A375 (cell line): ENCODE measurements around the gene SLC9A3. TPM values are rescaled to one million over a fixed set of nuclear protein-coding genes. Genes with fewer than 3 reads are reported as not detected.

Experiments used
- small RNA-seq: library from RNA; depleted of rRNA; stranded (forward); fragments of <200 nt; gene quantifications from one replicate; pipeline ENCODE3, GENCODE V24; 2014
- total RNA-seq: library from RNA; depleted of rRNA; stranded (reverse); fragments of >200 nt; shearing (Covaris generic); gene quantifications from 2 replicates; pipeline ENCODE4 v1.2.3, GENCODE V29; 2014; rRNA removed

The SLC9A3 gene
- not detected in 2 replicates for total RNA-seq

GRCh38 chr5:524234-524972 is at the start of gene SLC9A3:
Gene SLC9A3, minus strand, starts transcription at chr5:524449.

GRCh38 chr5:442335-443238 is 81.7 kb downstream of the SLC9A3 start, which contains the start of gene EXOC3:
Gene EXOC3, plus strand, starts transcription at chr5:443176. Its CDS starts 3,030 bp downstream, at chr5:446206.

Small RNAs within 50 kb of the gene (small RNA-seq; reads per million reads assigned to genes)
- not detected for gene MIR4456

Other genes starting within 250 kb of the SLC9A3 start
- 23.2 and 29.2 TPM in 2 replicates for gene AHRR, start 202.7 kb downstream of the SLC9A3 start, total RNA-seq
- gene EXOC3, start 81.3 kb downstream of the SLC9A3 start, total RNA-seq: 54.3 and 54.5 TPM in 2 replicates
- gene CEP72, start 87.9 kb upstream of the SLC9A3 start, total RNA-seq: 8.4 and 10.5 TPM in 2 replicates
- 0.11 and 0.30 TPM in 2 replicates for gene TPPP, start 168.9 kb upstream of the SLC9A3 start, total RNA-seq